Neural progenitor cell (in vitro differentiated cells): Measurements from ENCODE around the gene MRPS17. TPM values are rescaled to one million over a fixed set of nuclear protein-coding genes. Genes with fewer than 3 reads are reported as not detected.

Source experiments
- DNase-seq: peaks from one replicate; pipeline ENCODE4 v3.0.0-alpha.2; 2016; ENCODE audit warnings: low spot score
- H2AFZ ChIP-seq: fragments of 200-600 bp; sonication (generic); replicated peaks from 2 replicates; pipeline ENCODE4 v1.6.1; 2016; ENCODE audit warnings: antibody characterized with exemption
- H3F3A ChIP-seq: fragments of 200-600 bp; sonication (generic); 2 replicates; pipeline ENCODE4 v1.6.1; 2016; ENCODE audit warnings: antibody characterized with exemption, low read depth
- H3K27ac ChIP-seq: fragments of 200-600 bp; sonication (generic); 2 replicates; pipeline ENCODE4 v1.5.1; 2016; ENCODE audit warnings: mild to moderate bottlenecking
- H3K27me3 ChIP-seq: fragments of 200-600 bp; sonication (generic); 2 replicates; pipeline ENCODE4 v1.6.1; 2016; ENCODE audit warnings: mild to moderate bottlenecking, moderate library complexity
- H3K36me3 ChIP-seq: fragments of 200-600 bp; sonication (generic); 2 replicates; pipeline ENCODE4 v1.5.1; 2016
- H3K4me1 ChIP-seq: fragments of 200-600 bp; sonication (generic); 2 replicates; pipeline ENCODE4 v1.6.1; 2016; ENCODE audit warnings: mixed run types
- H3K4me2 ChIP-seq: fragments of 200-600 bp; sonication (generic); 2 replicates; pipeline ENCODE4 v1.6.1; 2016
- H3K4me3 ChIP-seq: fragments of 200-600 bp; sonication (generic); 2 replicates; pipeline ENCODE4 v1.5.1; 2016
- H3K79me2 ChIP-seq: fragments of 200-600 bp; sonication (generic); 2 replicates; pipeline ENCODE4 v1.6.1; 2016; ENCODE audit warnings: low read depth
- H3K9ac ChIP-seq: fragments of 200-600 bp; sonication (generic); 2 replicates; pipeline ENCODE4 v1.6.1; 2016
- H3K9me3 ChIP-seq: fragments of 200-600 bp; sonication (generic); 2 replicates; pipeline ENCODE4 v1.5.1; 2016; ENCODE audit warnings: low read depth
- H4K20me1 ChIP-seq: fragments of 200-600 bp; sonication (generic); 2 replicates; pipeline ENCODE4 v1.6.1; 2016; ENCODE audit warnings: low read depth
- H3K27ac Mint-ChIP-seq: 3 replicates; pipeline ENCODE4 v1.8.0; 2021; ENCODE audit warnings: mixed read lengths
- H3K27me3 Mint-ChIP-seq: 2 replicates; pipeline ENCODE4 v1.8.0; 2022; ENCODE audit warnings: low read depth, mild to moderate bottlenecking, inconsistent platforms, moderate library complexity, mixed read lengths; ENCODE audit not compliant: insufficient read depth
- H3K36me3 Mint-ChIP-seq: 3 replicates; pipeline ENCODE4 v1.8.0; 2021; ENCODE audit warnings: mixed read lengths
- H3K4me1 Mint-ChIP-seq: 3 replicates; pipeline ENCODE4 v1.8.0; 2021; ENCODE audit warnings: mixed read lengths
- H3K4me3 Mint-ChIP-seq: 3 replicates; pipeline ENCODE4 v1.8.0; 2021; ENCODE audit warnings: mild to moderate bottlenecking, moderate library complexity, mixed read lengths
- H3K9me3 Mint-ChIP-seq: 3 replicates; pipeline ENCODE4 v1.8.0; 2020; ENCODE audit warnings: mixed read lengths
- CTCF ChIP-seq: fragments of 200-600 bp; sonication (generic); IDR thresholded peaks from 2 replicates; pipeline ENCODE4 v1.5.1; 2017; ENCODE audit warnings: antibody characterized with exemption, mild to moderate bottlenecking
- EZH2 ChIP-seq: fragments of 200-600 bp; sonication (generic); IDR thresholded peaks from 2 replicates; pipeline ENCODE4 v1.6.1; 2017; ENCODE audit warnings: antibody characterized with exemption, mild to moderate bottlenecking, moderate library complexity
- EZH2phosphoT487 ChIP-seq: fragments of 200-600 bp; sonication (generic); IDR thresholded peaks from 2 replicates; pipeline ENCODE4 v1.6.1; 2017; ENCODE audit warnings: antibody characterized with exemption
- total RNA-seq: library from RNA; depleted of rRNA; stranded (reverse); fragments of >200 nt; gene quantifications from 2 replicates; pipeline ENCODE4 v1.2.3, GENCODE V29; 2015; ENCODE audit warnings: low replicate concordance

The MRPS17 gene
- total RNA-seq, 1 donor from 2014 or later: 15.3 TPM

GRCh38 chr7:55964261-55965099 is 12.8 kb downstream of the MRPS17 start, which contains the start of gene NIPSNAP2:
NIPSNAP2 (plus strand) TSS chr7:55964585; CDS start chr7:55964610, 25 bp downstream.
- peaks cover 6% of the 10 kb centered on the region for H3K4me1 Mint-ChIP-seq
- peak; percentile 88 for DNase-seq
- H3K4me3 ChIP-seq: peak within 1 kb of the TSS; percentile 97
- peak within 1 kb of the TSS; percentile 69 for H3K27ac Mint-ChIP-seq
- TF ChIP-seq CTCF (peak; percentile 43), EZH2 (no peak), EZH2phosphoT487 (no peak)
- peaks cover 5% of the 10 kb centered on the region for H3K4me1 ChIP-seq
- peak within 1 kb of the TSS; percentile 58 for H3K27ac ChIP-seq
- peak within 1 kb of the TSS; percentile 93 for H3K9ac ChIP-seq
- peak within 1 kb of the TSS; percentile 87 for H2AFZ ChIP-seq
- peaks cover 21% of the 10 kb centered on the region for H3K36me3 Mint-ChIP-seq
- peaks cover 22% of the 10 kb centered on the region for H3K27me3 ChIP-seq
- peaks cover 10% of the 10 kb centered on the region for H4K20me1 ChIP-seq
- no peaks in the 10 kb centered on the region for H3K27me3 Mint-ChIP-seq
- peak within 1 kb of the TSS; percentile 96 for H3K4me3 Mint-ChIP-seq
- H3K36me3 ChIP-seq: no peaks in the 10 kb centered on the region
- H3K4me2 ChIP-seq: peak within 1 kb of the TSS; percentile 94
- H3F3A ChIP-seq: no peaks in the 10 kb centered on the region
- peaks cover 40% of the 10 kb centered on the region for H3K79me2 ChIP-seq
- H3K9me3 Mint-ChIP-seq: no peaks in the 10 kb centered on the region
- no peaks in the 10 kb centered on the region for H3K9me3 ChIP-seq

- Mint-ChIP-seq H3K27me3 (no peaks in the 10 kb centered on the region), H3K27ac (peak overlapping the region; percentile 69), H3K4me3 (peak overlapping the region; percentile 96), H3K4me1 (peaks cover 6% of the 10 kb centered on the region), H3K36me3 (peaks cover 24% of the 10 kb centered on the region), H3K9me3 (peaks cover 2% of the 10 kb centered on the region)
- Histone ChIP-seq H4K20me1 (peaks cover 13% of the 10 kb centered on the region), H3F3A (no peaks in the 10 kb centered on the region), H3K27me3 (peaks cover 22% of the 10 kb centered on the region), H3K4me2 (peak overlapping the region; percentile 94), H3K9ac (peak overlapping the region; percentile 93), H3K9me3 (no peaks in the 10 kb centered on the region), H3K36me3 (no peaks in the 10 kb centered on the region), H3K4me1 (peaks cover 5% of the 10 kb centered on the region), H2AFZ (peak overlapping the region; percentile 87), H3K4me3 (peak overlapping the region; percentile 97), H3K27ac (no peak overlapping the region), H3K79me2 (peaks cover 44% of the 10 kb centered on the region)
- TF ChIP-seq CTCF: no peak
- TF ChIP-seq EZH2phosphoT487: no peak
- TF ChIP-seq EZH2: no peak
- no peak for DNase-seq
Observed at GRCh38 chr7:55965100-55965470, 13.4 kb downstream of the MRPS17 start.

GRCh38 chr7:55965805-55966421 is 14.2 kb downstream of the MRPS17 start:
- H3K4me2 ChIP-seq: peak overlapping the region; percentile 94
- peaks cover 30% of the 10 kb centered on the region for H3K36me3 Mint-ChIP-seq
- H3K4me3 ChIP-seq: peak overlapping the region; percentile 97
- no peaks in the 10 kb centered on the region for H3K9me3 ChIP-seq
- peak overlapping the region; percentile 96 for H3K4me3 Mint-ChIP-seq
- peaks cover 52% of the 10 kb centered on the region for H3K79me2 ChIP-seq
- H3F3A ChIP-seq: no peaks in the 10 kb centered on the region
- no peak overlapping the region for H3K9ac ChIP-seq
- peaks cover 5% of the 10 kb centered on the region for H3K4me1 ChIP-seq
- peaks cover 22% of the 10 kb centered on the region for H3K27me3 ChIP-seq
- H3K27me3 Mint-ChIP-seq: no peaks in the 10 kb centered on the region
- peaks cover 6% of the 10 kb centered on the region for H3K9me3 Mint-ChIP-seq
- H3K27ac ChIP-seq: no peak overlapping the region
- H3K27ac Mint-ChIP-seq: no peak overlapping the region
- DNase-seq: no peak
- peaks cover 19% of the 10 kb centered on the region for H4K20me1 ChIP-seq
- peaks cover 10% of the 10 kb centered on the region for H3K4me1 Mint-ChIP-seq
- TF ChIP-seq EZH2phosphoT487 (no peak), CTCF (no peak), EZH2 (no peak)
- no peak overlapping the region for H2AFZ ChIP-seq
- H3K36me3 ChIP-seq: no peaks in the 10 kb centered on the region
